Left kidney (tissue), 2 donors: ENCODE data around the gene USP37. TPM values are rescaled to one million over a fixed set of nuclear protein-coding genes. Genes with fewer than 3 reads are reported as not detected.
"Not testable (repeated sequence)": the region's sequence is repeated elsewhere in the genome, so short reads cannot be mapped to it uniquely, and the experiment has no call there.

Source experiments
- DNase-seq: peaks from one replicate; pipeline ENCODE4 v3.0.0-alpha.2; 2013
- polyA plus RNA-seq: library from polyadenylated mRNA; unstranded; fragments of 120-200 nt; gene quantifications from one replicate; pipeline ENCODE4 v1.2.1, GENCODE V29; 2013; ENCODE audit not compliant: insufficient read length

Gene USP37
- polyA plus RNA-seq, 1 donor, result 17.6 TPM

GRCh38 chr2:218554225-218554624 is 13.9 kb downstream of the USP37 start:
- DNase-seq, result not testable (repeated sequence)

- no peak for DNase-seq
These were observed 20.2 kb downstream of the USP37 start for GRCh38 chr2:218547978-218548377.

GRCh38 chr2:218547511-218547910 is 20.6 kb downstream of the USP37 start:
- DNase-seq, result no peak

GRCh38 chr2:218546012-218546411 is 22.1 kb downstream of the USP37 start:
- DNase-seq, result no peak

- DNase-seq, result no peak
These were observed 28.1 kb downstream of the USP37 start for GRCh38 chr2:218540015-218540414.

GRCh38 chr2:218536804-218537494 is 31.2 kb downstream of the USP37 start:
- DNase-seq, result no peak

GRCh38 chr2:218529990-218530389 is 38.2 kb downstream of the USP37 start:
- no peak for DNase-seq

- not testable (repeated sequence) for DNase-seq
These were observed 39.7 kb downstream of the USP37 start for GRCh38 chr2:218528409-218528808.

GRCh38 chr2:218523651-218524050 is 44.5 kb downstream of the USP37 start:
- DNase-seq, result no peak

- DNase-seq, result no peak
These were observed 49.3 kb downstream of the USP37 start for GRCh38 chr2:218518876-218519275.

GRCh38 chr2:218517434-218518206 is 50.5 kb downstream of the USP37 start:
- DNase-seq, result no peak

GRCh38 chr2:218516614-218517013 is 51.5 kb downstream of the USP37 start:
- no peak for DNase-seq

- no peak for DNase-seq
These were observed 54.5 kb downstream of the USP37 start for GRCh38 chr2:218513676-218514075.

- DNase-seq, result no peak
These were observed 59.9 kb downstream of the USP37 start for GRCh38 chr2:218508299-218508698.

- no peak for DNase-seq
These were observed 62.3 kb downstream of the USP37 start for GRCh38 chr2:218505754-218506371.

GRCh38 chr2:218501665-218502064 is 66.5 kb downstream of the USP37 start:
- DNase-seq, result peak; percentile 0

- no peak for DNase-seq
These were observed 67.6 kb downstream of the USP37 start for GRCh38 chr2:218500501-218501060.

GRCh38 chr2:218485986-218486667 is 82.0 kb downstream of the USP37 start:
- no peak for DNase-seq

GRCh38 chr2:218482651-218483050 is 85.5 kb downstream of the USP37 start:
- no peak for DNase-seq

- no peak for DNase-seq
These were observed 88.6 kb downstream of the USP37 start for GRCh38 chr2:218479595-218479994.

GRCh38 chr2:218478544-218478943 is 89.6 kb downstream of the USP37 start:
- DNase-seq, result no peak

GRCh38 chr2:218477247-218477646 is 90.9 kb downstream of the USP37 start:
- DNase-seq, result no peak
